GM23248 (cell line): Measurements from ENCODE around the gene AMPH.

ENCODE experiments used
- EZH2 ChIP-seq: fragments of 200-600 bp; sonication (generic); IDR thresholded peaks from 2 replicates; pipeline ENCODE4 v1.6.1; 2018; ENCODE audit warnings: antibody characterized with exemption, mild to moderate bottlenecking; ENCODE audit not compliant: insufficient read depth, poor library complexity, severe bottlenecking
- EZH2phosphoT487 ChIP-seq: fragments of 200-600 bp; sonication (generic); IDR thresholded peaks from 2 replicates; pipeline ENCODE4 v1.6.1; 2018; ENCODE audit warnings: antibody characterized with exemption, moderate library complexity, mild to moderate bottlenecking, low read depth; ENCODE audit not compliant: insufficient read depth

DNA sequence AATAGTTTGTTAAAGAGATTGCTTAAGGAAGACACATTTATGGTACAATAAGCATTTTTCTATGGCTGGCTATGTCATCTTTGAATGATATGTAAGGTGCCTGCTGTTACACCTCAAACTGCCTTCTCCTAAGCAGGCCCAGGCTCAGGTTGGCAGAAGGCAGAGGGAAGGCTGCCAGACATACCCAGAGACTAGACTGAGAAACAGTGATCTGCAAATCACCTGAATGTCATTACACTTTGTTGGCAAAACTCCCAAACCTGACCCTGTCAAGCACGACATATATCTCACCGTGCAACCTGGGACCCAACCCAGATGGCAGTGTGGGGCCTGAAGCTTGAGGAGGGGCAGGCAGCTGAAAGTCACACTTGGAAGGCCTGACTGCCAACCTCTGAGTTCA is 221.1 kb downstream of the AMPH start:
- TF ChIP-seq EZH2phosphoT487 = no peak
- no peak for TF ChIP-seq EZH2
